ENCODE measurements around the gene SMPD1.

GRCh38 chr11:6371825-6372224 is 18.4 kb upstream of the SMPD1 start:
- no peak for TF ChIP-seq CTCF (IDR thresholded peaks at IDR 0.05; ENCODE audit: low read length)
- no peak for TF ChIP-seq EZH2 (optimal IDR thresholded peaks at IDR 0.05; ENCODE audit: low read depth, low read length)
